ENCODE data around the gene PPP1R1C. TPM values are rescaled to one million over a fixed set of nuclear protein-coding genes. Genes with fewer than 3 reads are reported as not detected.

PPP1R1C gene
- total RNA-seq, 1 experiment from 2014 or later, result 4.0 TPM

DNA sequence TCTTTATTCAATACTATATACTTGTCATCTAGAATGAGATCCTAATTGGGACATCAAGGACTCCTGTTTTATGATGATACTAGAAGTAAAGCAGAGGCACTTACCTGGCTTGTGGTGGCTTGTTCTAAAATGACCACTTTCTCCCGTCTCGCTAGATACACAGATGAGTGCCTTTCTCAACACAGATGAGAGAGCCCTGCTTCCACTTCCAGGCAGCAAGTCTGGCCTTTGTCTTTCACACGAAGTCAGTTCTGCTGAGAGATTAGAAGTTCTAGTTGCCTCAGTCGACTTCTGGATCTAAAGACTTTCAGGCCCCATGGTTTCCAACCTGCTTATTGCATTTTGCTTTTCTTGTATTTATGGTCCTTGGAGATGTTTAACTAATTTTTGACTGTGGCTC, 70.3 kb downstream of the PPP1R1C start:
- Mint-ChIP-seq H3K4me3 (no peak overlapping the region), H3K27ac (no peak overlapping the region), H3K9me3 (no peaks in the 10 kb centered on the region), H3K27me3 (ENCODE audit: low read depth) (no peaks in the 10 kb centered on the region), H3K36me3 (ENCODE audit: insufficient read depth in 1 of 3, low read depth in 3 of 3) (no peaks in the 10 kb centered on the region), H3K4me1 (no peaks in the 10 kb centered on the region)
- no peaks in the 10 kb centered on the region for H3K27me3 ChIP-seq (ENCODE audit: insufficient read depth, low read length)
- H4K5ac ChIP-seq (ENCODE audit: insufficient read length, low read depth, low read length), result no peak overlapping the region
- no peak overlapping the region for H3K56ac ChIP-seq (ENCODE audit: insufficient read length, low read depth, low read length)
- H3K4ac ChIP-seq (ENCODE audit: low read depth, low read length), result no peak overlapping the region
- H3K23ac ChIP-seq (ENCODE audit: insufficient read length, low read depth, low read length), result no peak overlapping the region
- no peak overlapping the region for H3K14ac ChIP-seq (ENCODE audit: insufficient read depth, low read length)
- no peak for TF ChIP-seq CTCF (conservative IDR thresholded peaks at IDR 0.05)
- no peak overlapping the region for H3K27ac ChIP-seq (ENCODE audit: insufficient read length, low read depth, low read length)
- no peak overlapping the region for H2BK120ac ChIP-seq (ENCODE audit: low read depth, low read length, poor library complexity, severe bottlenecking)
- no peak overlapping the region for H4K91ac ChIP-seq (ENCODE audit: insufficient read length, low read depth, low read length)
- H3K18ac ChIP-seq (ENCODE audit: insufficient read length, low read depth, low read length), result no peak overlapping the region
- WGBS (ENCODE audit: extremely low coverage, insufficient read length, low lambda C conversion rate), result no CpG with 5 or more reads among the region's 4 CpGs
- H2AFZ ChIP-seq (ENCODE audit: low read length), result no peak overlapping the region
- H2BK5ac ChIP-seq (ENCODE audit: insufficient read length, low read length), result no peak overlapping the region
- DNase-seq, result no peak
- no peak overlapping the region for H2BK20ac ChIP-seq (ENCODE audit: low read depth, low read length, poor library complexity, severe bottlenecking)
- H3K9ac ChIP-seq (ENCODE audit: extremely low read depth, insufficient read length, low read length), result no peak overlapping the region
- H4K8ac ChIP-seq (replicated peaks; ENCODE audit: insufficient read length, low read depth, low read length), result no peak overlapping the region
- no peaks in the 10 kb centered on the region for H3K23me2 ChIP-seq (ENCODE audit: insufficient read length, low read depth, low read length, poor library complexity, severe bottlenecking)
- no peaks in the 10 kb centered on the region for H3K79me1 ChIP-seq (ENCODE audit: insufficient read depth, low read depth, low read length, poor library complexity, severe bottlenecking)
- no peaks in the 10 kb centered on the region for H3K4me1 ChIP-seq (ENCODE audit: insufficient read depth, low read length)
- no peak overlapping the region for H2BK12ac ChIP-seq (ENCODE audit: insufficient read length, low read depth, low read length)
- no peak overlapping the region for H2AK5ac ChIP-seq (ENCODE audit: insufficient read length, low read length)
- no peak overlapping the region for H3T11ph ChIP-seq (ENCODE audit: low read length)
- no peaks in the 10 kb centered on the region for H3K79me2 ChIP-seq (ENCODE audit: insufficient read depth, low read length)
- no peak overlapping the region for H3K4me2 ChIP-seq (ENCODE audit: insufficient read depth, insufficient read length, low read length)
- H2BK15ac ChIP-seq (ENCODE audit: low read depth, low read length), result no peak overlapping the region
- H3K9me3 ChIP-seq (ENCODE audit: control insufficient read depth, low read depth, low read length), result no peaks in the 10 kb centered on the region
- H4K20me1 ChIP-seq (ENCODE audit: control insufficient read depth, insufficient read depth, insufficient read length), result no peaks in the 10 kb centered on the region
